Raji (cell line): ENCODE measurements around the gene AFF3.

ENCODE experiments used
- POLR2A ChIP-seq: IDR thresholded peaks from 2 replicates; pipeline ENCODE4 v1.6.1; 2011; ENCODE audit warnings: low read depth, low read length, control low read depth; ENCODE audit not compliant: insufficient read depth

The AFF3 gene

DNA sequence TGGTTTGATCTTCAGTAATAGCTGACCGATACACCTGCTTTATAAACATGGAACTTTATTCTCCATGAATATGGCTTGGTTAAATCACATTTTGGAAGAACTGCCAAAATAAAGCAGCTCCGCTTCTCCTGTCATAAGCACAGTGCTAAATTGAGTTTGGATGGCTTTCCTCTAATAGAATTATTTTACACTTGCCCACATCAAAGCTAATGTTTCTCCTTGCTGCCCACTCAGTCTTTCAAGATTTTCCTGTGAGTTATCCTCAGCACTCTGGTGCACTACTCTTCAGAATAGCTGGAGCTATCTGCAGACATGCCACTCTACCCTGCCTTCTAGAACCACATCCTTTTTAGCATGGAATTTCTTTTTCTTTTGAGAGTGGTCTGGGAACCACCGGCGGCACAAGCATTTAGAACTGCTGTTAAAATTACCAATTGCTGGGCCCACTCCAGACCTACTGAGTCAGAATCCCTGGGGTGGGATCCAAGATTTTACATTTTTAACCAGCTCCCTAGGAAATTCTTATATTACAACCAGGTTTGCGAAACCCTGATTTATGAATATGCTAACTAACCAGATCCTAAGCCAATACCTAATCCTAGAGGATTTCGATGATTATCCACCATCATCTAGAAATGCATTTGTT lies 283.3 kb downstream of the AFF3 start:
- no peak for TF ChIP-seq POLR2A

DNA sequence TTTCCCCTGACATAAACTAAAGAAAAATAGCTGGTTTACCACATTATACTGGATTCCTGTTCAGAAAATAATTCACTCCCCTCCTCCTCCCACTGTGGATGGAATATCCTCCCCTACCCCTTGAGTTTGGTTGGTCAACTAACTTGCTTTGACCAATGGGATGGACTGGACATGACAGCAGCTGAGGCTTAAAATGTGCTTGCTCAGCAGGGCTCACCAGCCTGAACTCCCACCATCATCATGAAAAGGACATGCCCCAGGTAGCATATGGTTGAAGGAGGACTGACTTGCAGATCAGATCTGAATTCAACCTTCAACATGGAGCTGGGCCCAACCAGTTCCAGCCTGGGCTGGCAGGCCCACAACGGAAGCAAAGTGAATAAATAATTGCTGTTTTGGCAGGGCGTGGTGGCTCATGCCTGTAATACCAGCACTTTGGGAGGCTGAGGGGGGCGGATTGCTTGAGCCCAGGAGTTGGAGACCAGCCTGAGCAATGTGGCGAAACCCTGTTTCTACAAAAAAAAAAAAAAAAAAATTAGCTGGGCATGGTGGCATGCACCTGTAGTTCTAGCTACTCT lies 284.4 kb downstream of the AFF3 start:
- TF ChIP-seq POLR2A, result no peak

DNA sequence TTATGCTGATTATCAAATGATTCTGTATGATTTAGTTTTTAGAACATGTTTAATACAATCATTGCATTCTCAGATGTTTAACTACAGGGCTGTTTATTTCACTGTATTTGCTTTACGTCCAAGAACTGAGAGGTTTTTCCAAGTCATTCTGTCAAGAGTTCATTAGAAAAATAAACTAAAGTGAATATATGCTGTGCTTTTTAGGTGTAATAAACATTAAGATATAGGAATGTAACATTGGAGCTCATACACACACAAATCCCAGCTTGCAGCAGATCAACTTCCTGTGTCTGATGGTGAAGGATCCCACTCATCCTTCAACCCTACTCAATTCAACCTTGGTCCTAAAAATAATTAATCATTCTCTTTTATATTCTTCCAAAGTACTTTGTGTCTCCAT lies 285.0 kb downstream of the AFF3 start:
- TF ChIP-seq POLR2A, result no peak

DNA sequence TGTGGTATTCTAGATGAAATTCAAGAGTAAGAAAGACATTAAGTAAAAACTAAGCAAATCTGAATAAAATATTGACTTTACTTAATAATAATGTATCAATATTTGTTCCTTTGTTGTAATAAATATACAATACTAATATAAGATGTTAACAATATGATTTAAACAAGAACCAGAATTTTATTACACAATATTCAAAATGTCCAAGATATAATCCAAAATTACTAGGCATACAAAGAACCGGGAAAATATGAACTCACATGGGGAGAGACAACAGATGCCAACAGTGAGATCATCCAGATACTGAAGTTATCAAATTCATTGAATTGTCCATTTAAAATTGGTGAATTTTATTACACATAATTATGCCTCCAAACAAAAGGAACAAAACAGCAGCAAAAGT lies 286.3 kb downstream of the AFF3 start:
- no peak for TF ChIP-seq POLR2A

DNA sequence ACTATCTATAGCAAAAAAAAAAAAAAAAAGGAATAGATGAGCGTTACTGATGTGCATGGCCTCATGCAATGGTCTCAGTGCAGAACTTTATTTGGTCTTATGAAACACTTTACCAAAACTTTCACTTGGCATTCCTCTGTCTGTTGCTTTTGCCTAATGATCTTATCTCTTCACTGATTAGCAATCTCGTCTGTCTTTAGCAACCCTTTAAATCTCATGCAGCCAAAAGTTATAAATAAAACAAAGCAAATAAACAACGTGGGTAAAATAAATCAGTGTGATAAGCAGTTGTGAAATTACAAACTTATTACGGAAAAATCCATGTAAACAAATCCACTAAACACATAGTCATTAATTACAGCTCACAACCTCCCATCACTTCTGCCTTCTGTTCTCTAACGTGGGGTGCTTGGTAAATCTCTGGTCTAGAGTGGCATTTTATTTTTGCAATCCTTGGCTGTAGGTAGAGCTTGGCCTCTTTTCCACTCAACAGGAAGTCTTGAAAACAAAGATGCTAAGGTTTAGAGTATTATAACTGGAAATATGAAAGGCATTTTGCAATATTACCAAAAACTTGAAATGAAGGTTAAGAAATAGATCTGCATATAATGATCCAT lies 288.0 kb downstream of the AFF3 start:
- no peak for TF ChIP-seq POLR2A

DNA sequence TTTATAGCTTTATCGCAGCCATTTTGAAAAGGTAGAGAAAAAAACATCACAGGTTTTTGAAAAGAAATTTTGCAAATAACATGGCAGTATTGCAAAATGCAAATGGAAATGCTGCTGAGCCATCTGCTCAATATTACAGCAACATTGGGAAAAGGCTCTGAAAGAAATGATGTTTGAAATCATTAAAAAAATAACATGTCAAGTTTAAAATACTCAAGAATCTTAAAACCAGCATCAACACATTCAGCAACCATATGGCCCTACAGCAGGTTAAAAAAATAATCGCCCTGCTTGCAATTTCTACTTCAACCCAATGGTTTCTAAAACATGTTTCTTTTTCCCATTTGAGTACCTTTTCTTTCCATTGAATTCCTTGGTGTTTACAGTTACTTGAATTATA lies 289.4 kb downstream of the AFF3 start:
- TF ChIP-seq POLR2A, result no peak

DNA sequence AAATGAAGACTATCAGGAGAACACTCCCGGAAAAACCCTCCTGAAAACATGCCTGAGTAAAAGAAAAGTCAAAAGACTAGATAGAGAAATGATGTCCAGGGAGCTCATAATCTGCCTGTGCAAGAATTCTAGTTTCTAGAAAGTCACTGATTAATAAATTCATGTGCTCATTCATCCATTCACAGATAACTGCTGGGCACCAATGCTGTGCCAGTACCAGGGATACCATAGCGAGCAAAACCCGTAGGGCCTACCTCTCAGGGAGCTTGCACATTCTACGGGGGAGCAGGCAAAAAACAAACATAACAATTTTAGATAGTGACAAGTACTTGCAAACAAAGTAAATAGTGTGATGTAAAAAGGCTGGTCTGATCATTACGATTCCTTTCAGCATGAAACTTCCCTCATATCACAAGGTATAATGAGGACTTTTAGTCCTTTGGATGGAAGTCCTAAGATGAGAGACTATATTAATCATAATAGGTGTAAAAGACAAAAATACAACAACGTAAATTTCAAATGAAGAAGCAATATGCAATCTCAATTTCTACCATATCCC lies 289.9 kb downstream of the AFF3 start:
- TF ChIP-seq POLR2A, result no peak

DNA sequence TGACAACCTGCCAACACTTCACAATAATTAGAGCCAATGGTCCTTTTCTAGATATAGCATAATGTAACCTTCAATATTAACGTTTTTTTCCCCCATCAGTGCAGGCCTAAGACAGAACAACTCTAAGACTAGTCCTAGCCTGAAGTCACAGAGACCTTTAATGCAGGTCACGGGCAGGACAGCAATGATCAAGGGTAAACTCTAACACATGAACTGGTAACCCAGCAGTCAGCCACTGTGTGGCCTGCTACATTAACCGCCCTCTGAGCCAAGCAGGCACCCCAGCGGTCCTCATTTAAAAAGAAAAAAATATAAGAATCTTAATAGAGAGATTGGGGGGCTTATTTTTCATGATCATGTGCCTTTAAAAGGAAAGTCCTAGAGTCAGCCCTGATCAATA lies 290.6 kb downstream of the AFF3 start:
- no peak for TF ChIP-seq POLR2A

DNA sequence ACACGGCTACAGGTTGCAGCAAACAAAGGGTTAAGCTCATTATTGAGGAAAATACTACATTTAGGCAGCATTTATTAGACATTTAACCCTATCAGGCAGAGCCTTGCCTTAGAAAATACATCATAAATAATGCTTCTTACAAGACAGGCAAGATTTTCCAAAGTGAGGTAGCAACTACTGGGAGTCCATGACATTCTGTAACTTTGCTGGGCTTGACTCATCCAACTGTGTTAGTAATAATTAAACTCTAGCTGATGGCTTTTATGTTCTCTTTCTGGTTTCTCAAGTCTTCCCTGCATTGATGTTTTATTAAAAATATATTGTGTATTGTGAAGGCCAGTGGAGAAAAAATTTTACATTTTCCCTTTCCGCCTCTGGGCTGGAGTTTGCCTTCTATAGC lies 291.3 kb downstream of the AFF3 start:
- TF ChIP-seq POLR2A, result no peak

DNA sequence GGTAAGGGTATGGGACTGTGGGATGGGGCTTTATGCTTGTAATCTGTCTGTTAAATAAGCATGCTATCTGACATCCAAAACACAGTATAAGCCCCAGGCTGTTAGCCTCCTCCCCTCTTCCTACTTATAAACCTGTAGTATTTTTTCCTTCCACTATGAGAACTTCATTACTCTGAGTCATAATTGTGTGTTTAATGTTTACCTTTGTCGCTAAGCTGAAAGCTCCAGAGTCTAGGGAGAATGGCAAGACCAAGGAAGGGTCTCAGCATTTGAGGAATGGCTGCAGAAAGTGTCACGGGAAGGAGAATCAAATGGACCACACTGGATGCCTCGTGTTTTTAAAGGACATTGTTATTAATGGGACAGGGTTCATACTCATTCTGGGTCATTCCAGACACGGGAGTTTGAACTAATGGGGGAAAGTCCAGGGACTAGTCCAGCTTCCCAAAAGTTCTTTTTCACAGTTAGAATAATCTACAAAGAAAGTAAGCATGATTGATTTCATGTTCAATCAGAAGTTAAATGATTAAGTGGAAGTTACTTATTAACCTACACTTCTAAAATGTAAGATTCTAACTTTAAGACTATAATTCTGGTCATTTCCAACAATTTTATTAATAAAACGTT lies 292.2 kb downstream of the AFF3 start:
- no peak for TF ChIP-seq POLR2A

DNA sequence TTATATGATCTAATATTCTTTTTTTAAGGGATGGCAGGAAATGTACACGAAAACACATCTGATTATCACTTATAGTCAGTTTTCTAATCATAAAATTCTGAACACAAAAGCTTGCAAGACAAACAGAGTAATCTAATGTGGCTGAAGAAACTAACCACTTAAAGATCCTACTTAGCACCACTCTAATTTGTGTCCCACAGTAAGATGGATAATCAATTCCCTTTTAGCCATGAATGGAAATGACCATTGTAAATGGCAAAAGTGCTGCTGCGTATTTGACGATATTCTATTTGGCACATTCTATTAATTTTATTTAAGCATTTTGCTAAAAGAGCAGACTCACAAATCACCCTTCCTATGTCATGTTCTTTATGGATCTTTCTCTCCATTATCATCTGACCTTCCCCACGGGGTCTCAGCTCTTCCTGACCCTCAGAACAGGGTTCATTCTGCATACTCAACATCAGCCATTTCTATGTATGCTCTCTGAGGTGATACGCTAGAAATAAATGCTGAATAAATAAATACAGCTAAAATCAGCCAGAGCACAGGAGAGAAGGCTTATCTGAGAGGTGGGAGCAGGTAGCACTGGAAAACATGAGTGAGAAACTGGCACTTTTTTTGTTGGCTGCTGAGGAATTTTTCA lies 295.8 kb downstream of the AFF3 start:
- TF ChIP-seq POLR2A, result no peak

DNA sequence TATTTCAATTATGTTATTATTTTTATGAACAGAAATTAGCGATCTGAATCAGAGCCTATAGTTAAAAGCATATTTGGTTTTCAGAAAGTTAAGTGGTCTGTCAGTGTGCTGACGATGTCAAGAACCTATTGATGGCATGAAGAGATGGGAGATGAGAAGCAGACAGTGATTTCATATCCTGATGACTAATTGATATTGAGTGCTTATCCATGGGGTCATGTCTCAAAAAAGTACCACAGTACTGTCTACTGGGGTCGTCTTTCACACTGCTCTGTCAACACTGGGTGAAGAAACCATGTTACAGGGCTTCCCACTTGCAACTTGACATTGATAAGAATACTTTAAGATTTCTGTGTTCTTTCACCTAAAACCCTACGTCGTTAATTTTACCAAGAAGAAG lies 297.1 kb downstream of the AFF3 start:
- TF ChIP-seq POLR2A, result no peak

DNA sequence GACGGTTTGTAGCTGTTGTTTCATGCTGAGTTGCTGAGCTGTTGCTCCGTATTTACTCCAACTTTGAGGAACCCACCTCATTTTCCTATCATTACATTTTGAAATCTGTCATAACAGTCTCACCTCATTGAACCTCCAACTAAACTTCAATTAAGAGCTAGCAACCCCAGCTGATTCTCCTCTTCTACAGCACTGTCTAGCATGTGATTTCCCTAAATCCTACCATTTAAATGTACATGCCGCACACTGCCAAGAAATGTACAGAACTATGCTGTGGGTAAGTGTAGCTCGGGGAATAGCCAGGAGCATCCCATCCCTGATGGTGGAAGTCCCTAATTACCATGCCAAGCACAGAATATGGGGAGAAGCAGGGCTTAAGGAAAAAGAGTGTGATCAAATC lies 299.9 kb downstream of the AFF3 start:
- no peak for TF ChIP-seq POLR2A

DNA sequence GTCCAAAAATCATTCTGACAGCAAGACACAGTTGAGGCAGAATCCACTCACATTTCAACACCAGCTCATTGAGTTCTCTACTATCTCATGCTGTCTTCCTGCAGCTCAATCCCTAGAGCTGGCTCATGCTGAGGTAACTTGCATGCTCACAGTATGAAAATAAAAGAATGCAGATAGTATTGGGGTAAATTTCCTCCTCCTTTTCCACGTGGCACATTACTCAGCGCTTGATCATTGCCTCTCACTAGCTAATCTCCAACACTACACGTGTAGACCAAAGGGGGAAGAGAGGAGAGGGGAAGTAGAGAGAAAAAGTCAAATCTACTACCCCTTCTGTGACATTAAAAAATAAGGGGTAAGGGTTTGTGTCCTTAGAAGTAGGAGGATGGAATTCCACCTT lies 300.6 kb downstream of the AFF3 start:
- no peak for TF ChIP-seq POLR2A

DNA sequence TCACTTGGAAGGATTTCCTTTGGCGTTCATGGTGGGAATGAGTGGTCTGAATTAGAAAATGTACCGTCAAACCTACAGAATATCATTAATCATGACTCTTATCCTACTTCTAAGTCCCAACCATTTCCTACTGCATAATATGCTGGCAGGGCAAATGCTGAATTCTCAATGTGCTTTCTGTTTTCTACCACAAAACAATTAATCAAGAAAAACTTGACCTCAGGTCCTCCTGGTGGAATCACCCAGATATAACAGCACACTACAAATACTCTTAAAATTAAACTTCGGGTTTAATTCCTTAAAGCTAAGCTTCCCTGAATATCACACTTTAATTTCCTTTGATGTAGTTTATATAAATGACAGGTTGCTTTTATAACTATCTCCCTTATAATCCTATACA lies 301.6 kb downstream of the AFF3 start:
- no peak for TF ChIP-seq POLR2A

DNA sequence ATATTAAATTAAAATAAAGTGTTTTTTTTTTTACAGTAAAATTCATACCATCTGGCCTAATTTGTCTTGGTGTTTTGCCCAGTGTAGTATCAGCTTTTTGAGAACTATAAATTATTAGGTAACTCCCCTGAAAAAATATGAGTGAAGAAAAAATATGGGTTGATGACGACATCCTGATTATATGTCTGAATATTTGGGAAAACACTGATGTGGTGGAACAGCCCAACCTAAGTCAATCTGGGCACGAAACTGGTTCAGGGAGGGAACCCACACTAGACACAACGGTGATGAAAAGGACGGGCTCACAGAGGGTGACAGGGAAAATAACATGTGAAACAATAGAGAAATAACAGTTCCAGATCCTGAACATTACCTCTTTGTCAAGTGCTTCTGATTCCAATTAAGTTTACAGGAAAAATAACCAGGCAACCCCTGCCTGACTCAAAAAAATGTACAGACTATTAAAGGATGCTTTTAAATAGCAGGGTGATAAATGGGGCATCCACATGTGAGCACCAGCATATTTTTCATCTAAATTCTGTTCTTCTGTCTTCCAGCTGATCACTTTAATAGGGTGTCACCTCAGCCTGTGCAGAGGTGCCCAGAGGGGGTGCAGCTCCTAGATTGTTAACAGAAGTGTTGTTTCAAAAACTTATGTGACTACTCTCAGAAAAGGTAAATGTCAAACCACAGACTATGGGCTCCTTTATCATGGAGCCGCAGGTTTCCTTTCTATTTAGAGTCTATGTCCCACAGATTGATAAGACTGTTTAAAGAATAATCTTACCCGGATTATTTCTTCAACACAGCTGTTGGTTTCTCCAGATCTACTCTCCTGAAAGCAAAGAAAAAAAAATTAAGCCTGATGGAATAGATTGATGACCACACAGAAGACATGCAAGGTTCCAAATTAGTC lies 305.4 kb downstream of the AFF3 start:
- no peak for TF ChIP-seq POLR2A
